HCT116 (cell line): ENCODE results near the gene NECAP2. TPM values are rescaled to one million over a fixed set of nuclear protein-coding genes. Genes with fewer than 3 reads are reported as not detected.

ENCODE experiments used
- ATAC-seq: fragments of 200-7000 bp; cut with Tn5 transposase; 2 replicates; pipeline ENCODE4 v1.9.1; 2020; ENCODE audit warnings: mild to moderate bottlenecking, moderate library complexity
- BruUV-seq: library from RNA; stranded (reverse); fragments of 400-500 nt; replicated peaks from 2 replicates; lab custom pipeline; 2021; lab: Mats Ljungman, UMichigan
- CTCF ChIA-PET: fragments of 300-600 bp; sonication (Branson Sonifier 250); formaldehyde crosslinking; loops from one replicate; lab custom pipeline; 2021; ENCODE audit warnings: antibody characterized with exemption; lab: Charles Lee
- POLR2A ChIA-PET: fragments of 300-600, 350-600 bp; sonication (Branson Sonifier 250); formaldehyde crosslinking; loops from one replicate; lab custom pipeline; 2021; ENCODE audit warnings: antibody characterized with exemption; lab: Charles Lee
- RAD21 ChIA-PET, 2 experiments: fragments of 300-600 bp; sonication (Branson Sonifier 250); formaldehyde crosslinking; loops; one replicate each; lab custom pipeline; 2023; ENCODE audit warnings: low total read pairs in 2 of 2; ENCODE audit not compliant: uncharacterized antibody in 2 of 2, unreplicated experiment in 2 of 2, low non-redundant PET in 1 of 2; lab: Charles Lee
- DNase-seq: peaks from one replicate; pipeline ENCODE4 v3.0.0-alpha.2; 2010; ENCODE audit warnings: low read depth, low spot score
- H2AFZ ChIP-seq: fragments of 200-600 bp; shearing (Covaris generic), sonication (generic); 2 replicates; pipeline ENCODE4 v1.6.1; 2017; ENCODE audit warnings: low read depth, mixed run types, mixed read lengths, antibody characterized with exemption, low read length; ENCODE audit not compliant: poor library complexity, severe bottlenecking
- H3K27ac ChIP-seq: 2 replicates; pipeline ENCODE4 v1.5.1; 2012; ENCODE audit warnings: low read depth, low read length
- H3K27me3 ChIP-seq: fragments of 200-600 bp; sonication (generic); 2 replicates; pipeline ENCODE4 v1.6.1; 2016; ENCODE audit warnings: mixed run types, low read length, mixed read lengths; ENCODE audit not compliant: insufficient read depth
- H3K36me3 ChIP-seq, 2 experiments: fragments of 200-500 bp in 1 of 2; fragments of 200-600 bp in 1 of 2; sonication (Bioruptor generic) in 1 of 2; sonication (generic) in 1 of 2; 2 replicates each; pipeline versions ENCODE4 v1.5.1 to v1.6.1; 2014 to 2016; ENCODE audit warnings: low read length in 2 of 2, inconsistent platforms in 1 of 2, mixed read lengths in 1 of 2, mixed run types in 1 of 2; ENCODE audit not compliant: insufficient read depth in 2 of 2, control insufficient read depth in 1 of 2
- H3K4me1 ChIP-seq, 2 experiments: fragments of 200-600 bp in 1 of 2; sonication (generic) in 1 of 2; 2 replicates each; pipeline versions ENCODE4 v1.5.1 to v1.6.1; 2012 to 2017; ENCODE audit warnings: low read length in 2 of 2, inconsistent platforms in 1 of 2, mild to moderate bottlenecking in 1 of 2, mixed read lengths in 1 of 2, mixed run types in 1 of 2, moderate library complexity in 1 of 2; ENCODE audit not compliant: insufficient read depth in 2 of 2, control insufficient read depth in 1 of 2
- H3K4me2 ChIP-seq: fragments of 200-600 bp; sonication (generic); 2 replicates; pipeline ENCODE4 v1.6.1; 2017; ENCODE audit warnings: mixed run types, low read length, mixed read lengths
- H3K4me3 ChIP-seq, 2 experiments: fragments of 200-600 bp in 1 of 2; sonication (generic) in 1 of 2; replicated peaks in 1 of 2; 2 replicates each; pipeline ENCODE4 v1.5.1; 2011 to 2016; ENCODE audit warnings: low read length in 2 of 2, control low read depth in 1 of 2, low read depth in 1 of 2, mild to moderate bottlenecking in 1 of 2, mixed read lengths in 1 of 2, mixed run types in 1 of 2
- H3K79me2 ChIP-seq: fragments of 200-600 bp; sonication (generic); 2 replicates; pipeline ENCODE4 v1.6.1; 2017; ENCODE audit warnings: mild to moderate bottlenecking, mixed run types, low read length, moderate library complexity, mixed read lengths; ENCODE audit not compliant: insufficient read depth
- H3K9ac ChIP-seq: fragments of 200-600 bp; sonication (generic); 2 replicates; pipeline ENCODE4 v1.6.1; 2016; ENCODE audit warnings: low read length, mixed read lengths
- H3K9me2 ChIP-seq: fragments of 200-600 bp; sonication (generic), shearing (Covaris generic); 2 replicates; pipeline ENCODE4 v1.6.1; 2017; ENCODE audit warnings: mixed run types, mild to moderate bottlenecking, moderate library complexity; ENCODE audit not compliant: insufficient read depth
- H3K9me3 ChIP-seq, 2 experiments: fragments of 200-500 bp in 1 of 2; fragments of 200-600 bp in 1 of 2; sonication (Bioruptor generic) in 1 of 2; sonication (generic) in 1 of 2; 2 replicates each; pipeline ENCODE4 v1.6.1; 2014 to 2017; ENCODE audit warnings: low read length in 2 of 2, mixed read lengths in 2 of 2, inconsistent platforms in 1 of 2, low read depth in 1 of 2, mild to moderate bottlenecking in 1 of 2, mixed run types in 1 of 2, moderate library complexity in 1 of 2; ENCODE audit not compliant: control insufficient read depth in 1 of 2, insufficient read depth in 1 of 2
- H4K20me1 ChIP-seq: fragments of 200-600 bp; sonication (generic), shearing (Covaris generic); 2 replicates; pipeline ENCODE4 v1.6.1; 2017; ENCODE audit warnings: mixed run types, mild to moderate bottlenecking, moderate library complexity; ENCODE audit not compliant: insufficient read depth
- ATF3 ChIP-seq: IDR thresholded peaks from 2 replicates; pipeline ENCODE4 v1.6.1; 2012
- ELF1 ChIP-seq: IDR thresholded peaks from 2 replicates; pipeline ENCODE4 v1.6.1; 2012; ENCODE audit warnings: low read depth, borderline replicate concordance
- EZH2phosphoT487 ChIP-seq: fragments of 200-600 bp; IDR thresholded peaks from 2 replicates; pipeline ENCODE4 v1.6.1; 2018; ENCODE audit warnings: antibody characterized with exemption, borderline replicate concordance
- MAX ChIP-seq: IDR thresholded peaks from 2 replicates; pipeline ENCODE4 v1.6.1; 2012
- POLR2AphosphoS5 ChIP-seq: IDR thresholded peaks from 2 replicates; pipeline ENCODE4 v1.6.1; 2011; ENCODE audit warnings: mild to moderate bottlenecking, low read depth, low read length, moderate library complexity
- RAD21 ChIP-seq: IDR thresholded peaks from 2 replicates; pipeline ENCODE4 v1.6.1; 2012; ENCODE audit warnings: low read depth, mild to moderate bottlenecking
- REST ChIP-seq: IDR thresholded peaks from 2 replicates; pipeline ENCODE4 v1.6.1; 2012; ENCODE audit warnings: low read depth
- ZBTB33 ChIP-seq: IDR thresholded peaks from 2 replicates; pipeline ENCODE4 v1.6.1; 2011; ENCODE audit warnings: mild to moderate bottlenecking, low read length, moderate library complexity; ENCODE audit not compliant: insufficient replicate concordance; ENCODE audit errors: extremely low read depth
- intact Hi-C: fragments of 100-400 bp; cut with micrococcal nuclease; formaldehyde crosslinking; loops from 2 replicates; pipeline ENCODE4 v1.10.0; 2022
- total RNA-seq: library from RNA; stranded (reverse); gene quantifications from one replicate; pipeline ENCODE4 v1.2.1, GENCODE V29; 2021; ENCODE audit not compliant: unreplicated experiment

Gene NECAP2
- total RNA-seq, 1 experiment from 2014 or later = 35.5 TPM

GRCh38 chr1:16394977-16395376, 45.5 kb upstream of the NECAP2 start:
- ChIA-PET CTCF (no interaction called here), RAD21 (no interaction called here), POLR2A (no interaction called here)
- Histone ChIP-seq H3K4me1 (peaks cover 0 to 10% of the 10 kb centered on the region in 2 experiments; a peak in 2 of 4 replicates), H3K27me3 (no peaks in the 10 kb centered on the region), H3K27ac (no peak overlapping the region), H4K20me1 (peaks cover 15% of the 10 kb centered on the region), H2AFZ (no peak overlapping the region), H3K4me2 (no peak overlapping the region), H3K9me2 (no peaks in the 10 kb centered on the region), H3K9ac (no peak overlapping the region), H3K9me3 (no peaks in the 10 kb centered on the region), H3K4me3 (no peak overlapping the region), H3K79me2 (peaks cover 46% of the 10 kb centered on the region), H3K36me3 (peaks cover 17 to 25% of the 10 kb centered on the region in 2 experiments; a peak in 3 of 4 replicates)
- no peak for ATAC-seq
- no peak for DNase-seq
- intact Hi-C loops = no loop called here
- TF ChIP-seq ZBTB33 = no peak
- TF ChIP-seq ATF3 = no peak
- no peak for TF ChIP-seq MAX
- no peak for TF ChIP-seq RAD21
- no peak for TF ChIP-seq POLR2AphosphoS5
- no peak for TF ChIP-seq ELF1
- TF ChIP-seq REST = no peak
- TF ChIP-seq EZH2phosphoT487 = no peak
- no TSS peak for BruUV-seq
